ENCODE results near the gene FSCN2. TPM values are rescaled to one million over a fixed set of nuclear protein-coding genes. Genes with fewer than 3 reads are reported as not detected.
A peak's percentile ranks its signal among the peaks of the same experiment; 100 is the strongest.

The FSCN2 gene
- total and polyA plus RNA-seq, 2 experiments from 2014 or later = 0.13 to 1.6 TPM

- Mint-ChIP-seq H3K4me1 (peaks cover 2% of the 10 kb centered on the region; the same call in 1 of the 3 replicates), H3K27ac (no peak overlapping the region), H3K27me3 (ENCODE audit: insufficient read depth, low read depth, poor library complexity) (peaks cover 53% of the 10 kb centered on the region), H3K36me3 (ENCODE audit: low read depth) (no peaks in the 10 kb centered on the region; the same call in 2 of the 3 replicates), H3K4me3 (peak overlapping the region; percentile 42; the same call in 1 of the 3 replicates), H3K9me3 (peaks cover 3% of the 10 kb centered on the region; the same call in 1 of the 3 replicates)
- no peak for ATAC-seq
- no peaks in the 10 kb centered on the region for H4K20me1 ChIP-seq (replicated peaks; ENCODE audit: insufficient read depth)
- peaks cover 63% of the 10 kb centered on the region for H3K27me3 ChIP-seq (ENCODE audit: insufficient read depth)
- no peak overlapping the region for H3K4me2 ChIP-seq
- H3K4me3 ChIP-seq = no peak overlapping the region
- H3K9me2 ChIP-seq (ENCODE audit: insufficient read depth) = no peaks in the 10 kb centered on the region
- DNase-seq (ENCODE audit: low spot score) = no peak
- TF ChIP-seq EZH2phosphoT487 (IDR thresholded peaks at IDR 0.05; ENCODE audit: unreplicated experiment) (no peak), ZNF331 (CRISPR knock-in tag; IDR thresholded peaks at IDR 0.05; ENCODE audit: low read depth) (no peak), CTCF (conservative IDR thresholded peaks at IDR 0.05; ENCODE audit: low read depth in 2 of 2) (no peak), POLR2AphosphoS5 (IDR thresholded peaks at IDR 0.05; ENCODE audit: low read depth) (no peak), EZH2 (IDR thresholded peaks at IDR 0.05; ENCODE audit: low read depth, unreplicated experiment) (no peak), ZNF114 (CRISPR knock-in tag; IDR thresholded peaks at IDR 0.05) (no peak), JUNB (IDR thresholded peaks at IDR 0.05; ENCODE audit: unreplicated experiment) (no peak), ZNF462 (CRISPR knock-in tag; IDR thresholded peaks at IDR 0.05) (no peak), REST (IDR thresholded peaks at IDR 0.05; ENCODE audit: unreplicated experiment) (no peak), ETS1 (IDR thresholded peaks at IDR 0.05) (no peak), NANOG (IDR thresholded peaks at IDR 0.05; ENCODE audit: borderline replicate concordance) (no peak), CREB1 (CRISPR knock-in tag; IDR thresholded peaks at IDR 0.05; ENCODE audit: low read depth) (no peak), STAT1 (IDR thresholded peaks at IDR 0.05; ENCODE audit: unreplicated experiment) (no peak)
- no peaks in the 10 kb centered on the region for H3F3A ChIP-seq (replicated peaks; ENCODE audit: low read depth)
- no peak overlapping the region for H2AFZ ChIP-seq
- H3K36me3 ChIP-seq (ENCODE audit: insufficient read depth) = no peaks in the 10 kb centered on the region
- no peak overlapping the region for H3K27ac ChIP-seq (ENCODE audit: low read depth)
- no peaks in the 10 kb centered on the region; the same call in 1 of the 2 replicates for H3K4me1 ChIP-seq (ENCODE audit: insufficient read depth)
- no peaks in the 10 kb centered on the region for H3K79me2 ChIP-seq (replicated peaks; ENCODE audit: insufficient read depth)
Measured at GRCh38 chr17:81482673-81483072, 45.5 kb upstream of the FSCN2 start.
